CD4-positive, alpha-beta T cell treated with Interleukin-6 at 100 ng/mL for 8 hours (primary cell): ENCODE results near the gene RDX.
"Not testable (repeated sequence)": the region's sequence is repeated elsewhere in the genome, so short reads cannot be mapped to it uniquely, and the experiment has no call there.

Experiments
- DNase-seq: peaks from one replicate; pipeline ENCODE4 v3.0.0-alpha.2; 2020; ENCODE audit warnings: mixed read lengths, low spot score

Gene RDX

GRCh38 chr11:110200241-110200640 is 96.2 kb downstream of the RDX start:
- no peak for DNase-seq

GRCh38 chr11:110199184-110199981 is 97.0 kb downstream of the RDX start:
- no peak for DNase-seq

GRCh38 chr11:110198031-110198729 is 98.2 kb downstream of the RDX start:
- no peak for DNase-seq

- no peak for DNase-seq
Measured at GRCh38 chr11:110196884-110197420, 99.5 kb downstream of the RDX start.

GRCh38 chr11:110196241-110196754 is 100.1 kb downstream of the RDX start:
- DNase-seq: no peak

- not testable (repeated sequence) for DNase-seq
Measured at GRCh38 chr11:110194211-110194766, 102.1 kb downstream of the RDX start.

GRCh38 chr11:110192604-110193282 is 103.7 kb downstream of the RDX start:
- peak; percentile 3 for DNase-seq

- no peak for DNase-seq
Measured at GRCh38 chr11:110190885-110191284, 105.5 kb downstream of the RDX start.

GRCh38 chr11:110187731-110188130 is 108.7 kb downstream of the RDX start:
- DNase-seq: no peak

- no peak for DNase-seq
Measured at GRCh38 chr11:110186867-110187266, 109.5 kb downstream of the RDX start.

- no peak for DNase-seq
Measured at GRCh38 chr11:110186456-110186855, 110.0 kb downstream of the RDX start.

GRCh38 chr11:110185599-110185998 is 110.8 kb downstream of the RDX start:
- DNase-seq: no peak

- DNase-seq: no peak
Measured at GRCh38 chr11:110185121-110185591, 111.3 kb downstream of the RDX start.

GRCh38 chr11:110184456-110184855 is 112.0 kb downstream of the RDX start:
- DNase-seq: no peak

GRCh38 chr11:110182886-110183285 is 113.5 kb downstream of the RDX start:
- no peak for DNase-seq

- DNase-seq: no peak
Measured at GRCh38 chr11:110179064-110179463, 117.3 kb downstream of the RDX start.

- no peak for DNase-seq
Measured at GRCh38 chr11:110177086-110177456, 119.3 kb downstream of the RDX start.

- DNase-seq: no peak
Measured at GRCh38 chr11:110176366-110177085, 119.9 kb downstream of the RDX start.

GRCh38 chr11:110174645-110175310 is 121.6 kb downstream of the RDX start:
- DNase-seq: no peak

GRCh38 chr11:110173811-110174644 is 122.4 kb downstream of the RDX start:
- DNase-seq: peak; percentile 45
